DMS153 treated with DMSO at 0.1 percent for 48 hours (cell line): ENCODE results near the gene ZNF417.
"Not testable (repeated sequence)": the region's sequence is repeated elsewhere in the genome, so short reads cannot be mapped to it uniquely, and the experiment has no call there.

ENCODE experiments used
- DNase-seq: peaks from one replicate; lab custom pipeline; 2025; ENCODE audit not compliant: unreplicated experiment; lab: John Stamatoyannopoulos, UW

The ZNF417 gene

GRCh38 chr19:57916168-57916995 is at the start of gene ZNF417:
TSS of gene ZNF417 (minus strand) at chr19:57916592. CDS start at chr19:57916411, 181 bp downstream.
- DNase-seq = peak; percentile 88

- no peak for DNase-seq
Measured at GRCh38 chr19:57964761-57965160, 48.4 kb upstream of the ZNF417 start.

- no peak for DNase-seq
Measured at GRCh38 chr19:57961785-57962184, 45.4 kb upstream of the ZNF417 start.

DNA sequence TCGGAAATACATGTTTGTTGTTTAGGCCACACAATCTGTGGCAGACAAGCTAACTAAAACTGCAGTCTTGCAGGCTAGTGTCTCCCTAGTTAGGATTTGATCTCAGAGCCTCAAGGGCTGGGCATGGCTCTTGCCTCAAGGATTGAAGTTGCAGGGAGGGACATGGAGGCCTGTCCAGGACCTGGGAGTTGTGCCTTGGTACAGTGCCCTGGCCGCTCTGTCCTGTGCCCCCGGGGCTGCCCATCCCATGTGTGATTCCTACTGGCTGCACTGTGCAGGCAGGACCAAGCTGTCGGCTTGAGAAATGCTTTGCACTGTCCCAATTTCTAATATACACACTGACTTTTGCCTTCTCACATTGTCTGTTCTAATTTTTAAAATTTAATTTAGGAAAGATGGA is 38.6 kb upstream of the ZNF417 start:
- DNase-seq = no peak

- DNase-seq = no peak
Measured at GRCh38 chr19:57949702-57950101, 33.3 kb upstream of the ZNF417 start.

DNA sequence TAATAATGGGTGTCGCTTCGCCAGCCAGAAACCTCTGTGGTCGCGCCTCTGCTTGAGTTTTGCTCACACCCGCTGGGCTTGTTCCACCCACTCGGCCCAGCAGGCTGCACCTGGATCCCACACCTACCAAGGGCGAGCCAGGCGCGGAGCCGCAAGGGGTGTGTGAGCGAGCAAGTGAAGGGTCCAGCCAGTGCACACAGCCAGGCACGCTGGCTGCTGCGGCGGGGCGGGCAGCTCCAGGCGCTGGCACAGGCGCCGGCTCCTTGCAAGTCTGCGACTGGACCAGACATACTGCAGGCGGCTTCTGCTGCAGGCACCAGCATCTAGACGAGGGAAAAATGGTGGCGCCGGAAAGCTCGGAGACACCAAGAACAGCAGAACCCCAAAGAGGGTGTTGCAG is 32.9 kb upstream of the ZNF417 start:
- no peak for DNase-seq

GRCh38 chr19:57947419-57948134 is 31.2 kb upstream of the ZNF417 start, which contains the start of gene ZNF256:
TSS of gene ZNF256 (minus strand) at chr19:57947706. CDS start at chr19:57947474, 232 bp downstream.
- DNase-seq = no peak

GRCh38 chr19:57947088-57947418 is 30.7 kb upstream of the ZNF417 start:
- DNase-seq = no peak

- DNase-seq = no peak
Measured at GRCh38 chr19:57946316-57946715, 29.9 kb upstream of the ZNF417 start.

DNA sequence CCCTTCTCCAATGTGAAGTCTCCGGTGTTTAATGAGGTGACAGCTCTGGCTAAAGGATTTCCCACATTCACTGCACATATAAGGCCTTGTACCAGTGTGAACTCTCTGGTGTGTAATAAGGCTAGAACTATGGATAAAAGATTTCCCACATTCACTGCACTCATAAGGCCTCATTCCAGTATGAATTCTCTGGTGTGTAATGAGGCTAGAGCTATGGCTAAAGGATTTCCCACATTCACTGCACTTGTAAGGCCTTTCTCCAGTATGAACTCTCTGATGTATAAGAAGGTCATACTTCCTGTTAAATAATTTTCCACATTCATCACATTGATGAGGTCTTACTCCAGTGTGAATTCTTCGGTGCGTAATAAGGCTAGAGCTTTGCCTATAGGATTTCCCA is 25.2 kb upstream of the ZNF417 start:
- no peak for DNase-seq

- no peak for DNase-seq
Measured at GRCh38 chr19:57935731-57936130, 19.3 kb upstream of the ZNF417 start.

DNA sequence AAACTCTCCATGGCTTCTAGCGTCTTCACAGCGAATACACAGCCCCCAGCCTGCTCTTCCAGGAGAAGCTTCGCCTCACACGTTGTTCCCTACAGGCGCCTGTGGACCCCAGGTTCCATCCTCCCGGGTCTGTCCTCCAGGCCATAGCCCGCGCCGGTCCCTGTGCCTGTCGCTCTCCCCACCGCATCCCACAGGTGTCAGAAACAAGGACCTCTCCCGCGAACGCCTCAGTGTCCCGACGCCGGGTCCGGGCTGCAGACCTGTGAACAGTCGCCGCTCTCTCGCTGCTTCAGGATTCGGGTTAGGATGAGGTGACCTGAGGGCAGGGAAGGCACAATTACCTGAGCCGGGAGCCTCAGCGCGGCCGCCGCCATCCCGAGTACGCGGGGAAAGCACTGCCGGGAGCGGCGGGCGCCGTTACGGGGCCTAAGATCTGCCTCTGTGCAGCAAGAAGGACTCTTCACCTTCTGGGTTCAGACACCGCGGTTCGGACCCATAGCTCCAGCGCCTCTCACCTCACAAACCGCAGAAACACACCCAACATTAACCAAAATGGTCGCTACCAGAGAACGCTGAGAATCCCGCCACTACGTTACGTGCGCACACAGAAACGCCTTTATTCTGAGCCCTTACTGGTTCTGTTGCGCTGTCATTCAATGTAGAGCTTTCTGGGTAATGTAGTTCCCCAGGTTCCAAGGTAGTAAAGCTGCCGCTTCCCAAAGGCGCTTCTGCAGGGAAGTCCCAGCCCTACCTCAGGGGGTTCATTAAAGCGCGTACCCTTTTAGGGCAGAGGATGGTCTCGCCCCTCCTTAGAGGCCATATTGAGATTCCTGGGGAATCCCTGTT is 18.7 kb upstream of the ZNF417 start, which contains the start of gene ZNF418:
TSS of gene ZNF418 (minus strand) at position 583 of the 846 bp plus-strand sequence. CDS start 1,580 bp downstream, outside the sequence.
- no peak for DNase-seq

DNA sequence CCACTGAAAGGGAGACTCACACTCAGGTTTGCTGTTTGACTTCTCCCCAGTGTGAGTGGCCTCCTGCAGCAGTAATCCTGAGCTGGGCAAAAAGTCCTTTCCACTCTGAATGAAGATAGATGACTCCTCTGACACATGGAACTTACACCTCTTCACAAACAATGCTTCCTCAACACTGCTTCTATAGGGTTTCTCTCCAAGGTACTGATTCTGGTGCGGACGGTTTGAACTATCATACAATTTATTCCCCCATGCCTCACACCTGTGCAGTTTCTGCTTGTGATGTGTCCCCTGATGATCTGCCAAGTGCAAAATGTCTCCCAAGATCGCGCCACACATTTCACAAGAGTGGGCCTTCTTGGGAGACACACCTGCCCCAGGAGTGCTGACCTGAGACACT is 11.2 kb upstream of the ZNF417 start:
- no peak for DNase-seq

DNA sequence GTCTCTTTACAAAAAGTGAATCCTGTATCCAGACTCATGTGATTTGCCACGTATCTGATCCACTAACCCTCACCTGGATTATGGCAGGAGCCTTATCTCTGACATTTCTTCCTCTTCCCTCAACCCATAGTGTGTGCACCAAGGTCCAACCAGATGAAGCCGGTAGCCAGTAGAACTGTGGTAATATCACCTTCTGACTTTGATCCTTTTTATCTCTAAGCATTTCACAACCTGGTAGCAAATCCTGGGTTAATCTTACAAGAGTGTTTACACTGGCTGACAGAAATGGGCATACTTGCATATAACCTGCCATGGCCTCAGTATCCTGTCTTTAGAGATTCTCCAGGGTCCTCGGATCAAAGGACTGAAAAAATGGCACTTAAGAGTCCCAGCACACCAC is 1.9 kb downstream of the ZNF417 start:
- no peak for DNase-seq

DNA sequence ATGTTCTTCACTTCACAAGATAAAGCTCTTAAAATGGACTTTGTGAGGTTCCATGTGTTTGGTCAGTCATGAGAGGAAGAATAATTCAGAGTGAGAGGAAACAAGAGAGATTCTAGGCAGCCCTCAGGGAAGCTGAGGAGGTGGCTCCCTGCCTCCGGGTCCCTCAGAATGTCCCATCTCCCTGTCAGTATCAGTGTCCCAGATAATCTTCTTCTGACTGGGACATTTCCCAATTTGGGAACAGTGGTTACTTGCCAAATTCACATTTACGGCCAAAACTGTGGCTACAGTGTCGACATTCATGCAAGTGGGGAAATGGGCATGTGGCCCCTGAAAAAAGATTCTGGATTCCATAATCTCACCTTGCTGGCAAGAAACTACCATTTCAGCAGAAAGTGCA is 9.0 kb downstream of the ZNF417 start:
- no peak for DNase-seq

- no peak for DNase-seq
Measured at GRCh38 chr19:57905258-57905657, 11.1 kb downstream of the ZNF417 start.

- no peak for DNase-seq
Measured at GRCh38 chr19:57903618-57904184, 12.7 kb downstream of the ZNF417 start.

GRCh38 chr19:57900311-57900710 is 16.1 kb downstream of the ZNF417 start:
- DNase-seq = no peak

DNA sequence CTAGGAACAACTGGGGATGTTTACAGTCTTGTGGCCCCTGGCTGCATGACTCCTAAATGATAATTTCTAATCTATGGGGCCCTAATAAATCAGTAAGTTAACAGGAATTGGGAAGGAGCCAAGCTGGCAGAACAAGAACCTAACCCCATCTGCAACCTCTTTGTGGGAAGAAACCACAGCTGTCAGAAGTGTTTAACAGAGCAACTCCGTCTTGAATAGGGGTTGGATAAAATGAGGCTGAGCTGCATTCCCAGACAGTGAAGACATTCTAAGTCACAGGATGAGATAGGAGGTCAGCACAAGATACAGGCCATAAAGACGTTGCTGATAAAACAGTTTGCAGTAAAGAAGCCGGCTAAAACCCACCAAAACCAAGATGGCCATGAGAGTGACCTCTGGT is 25.7 kb downstream of the ZNF417 start:
- DNase-seq = not testable (repeated sequence)

- DNase-seq = no peak
Measured at GRCh38 chr19:57888560-57889231, 27.7 kb downstream of the ZNF417 start, which contains the start of gene ZNF814. TSS of gene ZNF814 (minus strand) at chr19:57889037. CDS start at chr19:57888802, 235 bp downstream.
